Nephron (organoid): ENCODE results near the gene TMEM192.
"Not testable (repeated sequence)": the region's sequence is repeated elsewhere in the genome, so short reads cannot be mapped to it uniquely, and the experiment has no call there.

ENCODE experiments used
- H3K27ac Mint-ChIP-seq, 3 experiments: 2 replicates each; pipeline ENCODE4 v1.8.0; 2020; ENCODE audit warnings: mixed read lengths in 3 of 3, mild to moderate bottlenecking in 2 of 3, moderate library complexity in 1 of 3
- H3K27me3 Mint-ChIP-seq: 2 replicates; pipeline ENCODE4 v1.8.0; 2021; ENCODE audit warnings: low read depth, mild to moderate bottlenecking, moderate library complexity, mixed read lengths
- H3K36me3 Mint-ChIP-seq: 2 replicates; pipeline ENCODE4 v1.8.0; 2020; ENCODE audit warnings: low read depth, mixed read lengths
- H3K4me1 Mint-ChIP-seq: 2 replicates; pipeline ENCODE4 v1.8.0; 2020; ENCODE audit warnings: mixed read lengths
- H3K4me3 Mint-ChIP-seq, 3 experiments: 2 replicates each; pipeline ENCODE4 v1.8.0; 2020; ENCODE audit warnings: mild to moderate bottlenecking in 3 of 3, mixed read lengths in 3 of 3, moderate library complexity in 2 of 3
- H3K9me3 Mint-ChIP-seq: 2 replicates; pipeline ENCODE4 v1.8.0; 2020; ENCODE audit warnings: mixed read lengths
- TF ChIP-seq, protein P1 (sequence below), 3 experiments: fragments of 200-600 bp; sonication (generic); IDR thresholded peaks; one replicate each; pipeline ENCODE4 v1.5.0; 2021; ENCODE audit warnings: antibody characterized with exemption in 3 of 3; ENCODE audit not compliant: unreplicated experiment in 3 of 3

TMEM192 gene

GRCh38 chr4:165048170-165048569 is 64.5 kb downstream of the TMEM192 start:
- TF ChIP-seq, protein P1, sequence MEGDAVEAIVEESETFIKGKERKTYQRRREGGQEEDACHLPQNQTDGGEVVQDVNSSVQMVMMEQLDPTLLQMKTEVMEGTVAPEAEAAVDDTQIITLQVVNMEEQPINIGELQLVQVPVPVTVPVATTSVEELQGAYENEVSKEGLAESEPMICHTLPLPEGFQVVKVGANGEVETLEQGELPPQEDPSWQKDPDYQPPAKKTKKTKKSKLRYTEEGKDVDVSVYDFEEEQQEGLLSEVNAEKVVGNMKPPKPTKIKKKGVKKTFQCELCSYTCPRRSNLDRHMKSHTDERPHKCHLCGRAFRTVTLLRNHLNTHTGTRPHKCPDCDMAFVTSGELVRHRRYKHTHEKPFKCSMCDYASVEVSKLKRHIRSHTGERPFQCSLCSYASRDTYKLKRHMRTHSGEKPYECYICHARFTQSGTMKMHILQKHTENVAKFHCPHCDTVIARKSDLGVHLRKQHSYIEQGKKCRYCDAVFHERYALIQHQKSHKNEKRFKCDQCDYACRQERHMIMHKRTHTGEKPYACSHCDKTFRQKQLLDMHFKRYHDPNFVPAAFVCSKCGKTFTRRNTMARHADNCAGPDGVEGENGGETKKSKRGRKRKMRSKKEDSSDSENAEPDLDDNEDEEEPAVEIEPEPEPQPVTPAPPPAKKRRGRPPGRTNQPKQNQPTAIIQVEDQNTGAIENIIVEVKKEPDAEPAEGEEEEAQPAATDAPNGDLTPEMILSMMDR (IDR thresholded peaks at IDR 0.05; ENCODE audit: unreplicated experiment in 3 of 3): no peak

GRCh38 chr4:165031436-165032211 is 81.0 kb downstream of the TMEM192 start, which contains the start of gene TRIM60:
TRIM60 (plus strand) TSS chr4:165031999; CDS start chr4:165040073, 8,074 bp downstream.
- no peaks in the 10 kb centered on the region for H3K9me3 Mint-ChIP-seq
- no peaks in the 10 kb centered on the region for H3K4me1 Mint-ChIP-seq
- H3K27ac Mint-ChIP-seq: no peak within 1 kb of the TSS
- no peaks in the 10 kb centered on the region for H3K36me3 Mint-ChIP-seq
- TF ChIP-seq, protein P1 (IDR thresholded peaks at IDR 0.05; ENCODE audit: unreplicated experiment in 3 of 3): no peak
- H3K4me3 Mint-ChIP-seq: no peak within 1 kb of the TSS
- peaks cover 3% of the 10 kb centered on the region for H3K27me3 Mint-ChIP-seq

More at GRCh38 chr4:165048170-165048569, 64.5 kb downstream of the TMEM192 start:
- no peak overlapping the region for H3K27ac Mint-ChIP-seq
- H3K27me3 Mint-ChIP-seq: no peaks in the 10 kb centered on the region
- H3K9me3 Mint-ChIP-seq: no peaks in the 10 kb centered on the region
- H3K4me3 Mint-ChIP-seq: no peak overlapping the region
- H3K4me1 Mint-ChIP-seq: no peaks in the 10 kb centered on the region
- no peaks in the 10 kb centered on the region for H3K36me3 Mint-ChIP-seq

GRCh38 chr4:165027762-165028402 is 84.8 kb downstream of the TMEM192 start:
- Mint-ChIP-seq H3K36me3 (no peaks in the 10 kb centered on the region), H3K27me3 (peaks cover 3% of the 10 kb centered on the region), H3K27ac (no peak overlapping the region), H3K4me3 (no peak overlapping the region), H3K4me1 (no peaks in the 10 kb centered on the region), H3K9me3 (no peaks in the 10 kb centered on the region)
- TF ChIP-seq, protein P1 (IDR thresholded peaks at IDR 0.05; ENCODE audit: unreplicated experiment in 3 of 3): no peak

DNA sequence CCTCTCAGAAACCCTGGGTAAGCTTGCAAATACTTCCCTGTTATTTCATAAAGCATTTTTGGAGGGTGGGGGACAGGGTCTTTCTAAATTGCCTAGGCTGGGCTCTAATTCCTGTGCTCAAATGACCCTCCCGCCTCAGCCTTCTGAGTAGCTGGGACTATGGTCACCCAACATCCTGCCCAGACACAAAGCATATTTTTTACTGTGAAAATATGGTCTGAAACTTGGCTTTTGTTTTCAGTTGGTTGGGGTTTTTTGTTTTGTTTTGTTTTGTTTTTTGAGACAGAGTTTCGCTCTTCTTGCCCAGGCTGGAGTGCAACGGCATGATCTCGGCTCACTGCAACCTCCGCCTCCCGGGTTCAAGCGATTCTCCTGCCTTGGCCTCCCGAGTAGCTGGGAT is 86.9 kb downstream of the TMEM192 start:
- H3K4me3 Mint-ChIP-seq, H3K4me1 Mint-ChIP-seq, H3K27ac Mint-ChIP-seq, H3K9me3 Mint-ChIP-seq, H3K27me3 Mint-ChIP-seq, H3K36me3 Mint-ChIP-seq: not testable (repeated sequence)
